GM15510 (cell line): ENCODE results near the gene C1QTNF1.

ENCODE experiments used
- POLR2A ChIP-seq: IDR thresholded peaks from 3 replicates; pipeline ENCODE4 v1.6.1; 2011; ENCODE audit warnings: borderline replicate concordance; ENCODE audit not compliant: insufficient read length; ENCODE audit errors: extremely low read depth

The C1QTNF1 gene

GRCh38 chr17:79033741-79034501 is 10.0 kb downstream of the C1QTNF1 start:
- TF ChIP-seq POLR2A: no peak

GRCh38 chr17:79034931-79035485 is 11.0 kb downstream of the C1QTNF1 start:
- no peak for TF ChIP-seq POLR2A

- no peak for TF ChIP-seq POLR2A
Measured at GRCh38 chr17:79035686-79036085, 11.7 kb downstream of the C1QTNF1 start.

- no peak for TF ChIP-seq POLR2A
Measured at GRCh38 chr17:79036181-79036580, 12.2 kb downstream of the C1QTNF1 start.

GRCh38 chr17:79036596-79036995 is 12.6 kb downstream of the C1QTNF1 start:
- TF ChIP-seq POLR2A: no peak

GRCh38 chr17:79038545-79039135 is 14.7 kb downstream of the C1QTNF1 start:
- no peak for TF ChIP-seq POLR2A

GRCh38 chr17:79039171-79039570 is 15.2 kb downstream of the C1QTNF1 start:
- no peak for TF ChIP-seq POLR2A

- TF ChIP-seq POLR2A: no peak
Measured at GRCh38 chr17:79039886-79040285, 15.9 kb downstream of the C1QTNF1 start.

- no peak for TF ChIP-seq POLR2A
Measured at GRCh38 chr17:79041041-79041570, 17.1 kb downstream of the C1QTNF1 start.

- no peak for TF ChIP-seq POLR2A
Measured at GRCh38 chr17:79041723-79042420, 17.9 kb downstream of the C1QTNF1 start.

- TF ChIP-seq POLR2A: no peak
Measured at GRCh38 chr17:79042421-79043190, 18.6 kb downstream of the C1QTNF1 start.

- TF ChIP-seq POLR2A: no peak
Measured at GRCh38 chr17:79043191-79043930, 19.4 kb downstream of the C1QTNF1 start.

GRCh38 chr17:79043931-79044320 is 20.0 kb downstream of the C1QTNF1 start:
- TF ChIP-seq POLR2A: no peak

- no peak for TF ChIP-seq POLR2A
Measured at GRCh38 chr17:79044462-79044861, 20.5 kb downstream of the C1QTNF1 start.
